ENCODE results near the gene MBOAT2.
"Not testable (repeated sequence)": the region's sequence is repeated elsewhere in the genome, so short reads cannot be mapped to it uniquely, and the experiment has no call there.

DNA sequence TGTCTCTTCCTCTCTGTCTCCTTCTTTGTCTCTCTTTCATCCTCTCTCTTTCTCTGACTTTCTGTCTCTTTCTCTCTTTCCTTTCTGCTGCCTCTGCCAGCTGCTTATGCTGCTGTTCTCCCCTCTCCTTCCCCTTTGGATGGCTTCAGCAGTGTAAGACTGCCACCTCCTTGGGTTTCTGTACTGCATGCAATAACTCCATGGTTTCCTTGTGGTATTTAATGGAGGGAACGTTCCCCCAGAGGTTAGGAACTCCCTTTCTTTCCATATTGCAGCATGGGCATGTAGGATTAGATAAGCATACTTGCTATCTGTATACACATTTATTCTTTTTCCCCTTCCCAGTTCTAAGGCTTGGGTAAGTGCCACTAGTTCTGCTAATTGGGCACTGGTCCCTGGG lies 106.3 kb downstream of the MBOAT2 start:
- TF ChIP-seq, protein P1, sequence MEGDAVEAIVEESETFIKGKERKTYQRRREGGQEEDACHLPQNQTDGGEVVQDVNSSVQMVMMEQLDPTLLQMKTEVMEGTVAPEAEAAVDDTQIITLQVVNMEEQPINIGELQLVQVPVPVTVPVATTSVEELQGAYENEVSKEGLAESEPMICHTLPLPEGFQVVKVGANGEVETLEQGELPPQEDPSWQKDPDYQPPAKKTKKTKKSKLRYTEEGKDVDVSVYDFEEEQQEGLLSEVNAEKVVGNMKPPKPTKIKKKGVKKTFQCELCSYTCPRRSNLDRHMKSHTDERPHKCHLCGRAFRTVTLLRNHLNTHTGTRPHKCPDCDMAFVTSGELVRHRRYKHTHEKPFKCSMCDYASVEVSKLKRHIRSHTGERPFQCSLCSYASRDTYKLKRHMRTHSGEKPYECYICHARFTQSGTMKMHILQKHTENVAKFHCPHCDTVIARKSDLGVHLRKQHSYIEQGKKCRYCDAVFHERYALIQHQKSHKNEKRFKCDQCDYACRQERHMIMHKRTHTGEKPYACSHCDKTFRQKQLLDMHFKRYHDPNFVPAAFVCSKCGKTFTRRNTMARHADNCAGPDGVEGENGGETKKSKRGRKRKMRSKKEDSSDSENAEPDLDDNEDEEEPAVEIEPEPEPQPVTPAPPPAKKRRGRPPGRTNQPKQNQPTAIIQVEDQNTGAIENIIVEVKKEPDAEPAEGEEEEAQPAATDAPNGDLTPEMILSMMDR (IDR thresholded peaks at IDR 0.05; ENCODE audit: low read depth, low read length) = not testable (repeated sequence)
- not testable (repeated sequence) for TF ChIP-seq EZH2phosphoT487 (IDR thresholded peaks at IDR 0.05; ENCODE audit: low read depth)

Measured in OCI-LY3 (cell line).